ENCODE results near the gene CYP2J2. TPM values are rescaled to one million over a fixed set of nuclear protein-coding genes. Genes with fewer than 3 reads are reported as not detected.
"Not testable (repeated sequence)": the region's sequence is repeated elsewhere in the genome, so short reads cannot be mapped to it uniquely, and the experiment has no call there.

Gene CYP2J2
- total and polyA plus RNA-seq, 8 donors, result 1.9 to 3.5 (median 2.3) TPM

GRCh38 chr1:59917026-59917784 lies 9.4 kb downstream of the CYP2J2 start:
- ATAC-seq, result no peak
- no peak for TF ChIP-seq CTCF (IDR thresholded peaks at IDR 0.05)
- no peak overlapping the region for H3K27ac ChIP-seq

GRCh38 chr1:59915516-59915915 lies 11.1 kb downstream of the CYP2J2 start:
- TF ChIP-seq CTCF (IDR thresholded peaks at IDR 0.05), result no peak
- H3K9me3 ChIP-seq, result no peaks in the 10 kb centered on the region
- ATAC-seq (no peak), DNase-seq (no peak)
- H3K36me3 ChIP-seq, result no peaks in the 10 kb centered on the region
- intact Hi-C loops (cut with DNase I), result no loop called here
- H3K4me3 ChIP-seq, result no peak overlapping the region
- no peak overlapping the region for H3K27ac ChIP-seq
- no peaks in the 10 kb centered on the region for H3K4me1 ChIP-seq
- no peaks in the 10 kb centered on the region for H3K27me3 ChIP-seq

More at GRCh38 chr1:59917026-59917784, 9.4 kb downstream of the CYP2J2 start:
- H3K9me3 ChIP-seq, result no peaks in the 10 kb centered on the region
- H3K27me3 ChIP-seq, result no peaks in the 10 kb centered on the region
- DNase-seq, result no peak
- no peak overlapping the region for H3K4me3 ChIP-seq
- H3K4me1 ChIP-seq, result no peaks in the 10 kb centered on the region
- intact Hi-C loops (cut with DNase I), result no loop called here
- no peaks in the 10 kb centered on the region for H3K36me3 ChIP-seq

- H3K36me3 ChIP-seq; H3K27me3 ChIP-seq; H3K4me3 ChIP-seq; DNase-seq; H3K9me3 ChIP-seq; intact Hi-C loops (cut with DNase I); H3K4me1 ChIP-seq; H3K27ac ChIP-seq; ATAC-seq: not testable (repeated sequence)
Observed at GRCh38 chr1:59914791-59915286, 11.7 kb downstream of the CYP2J2 start.

GRCh38 chr1:59908682-59909081 lies 17.9 kb downstream of the CYP2J2 start:
- no peaks in the 10 kb centered on the region for H3K27me3 ChIP-seq
- intact Hi-C loops (cut with DNase I), result no loop called here

GRCh38 chr1:59908084-59908483 lies 18.5 kb downstream of the CYP2J2 start:
- Histone ChIP-seq H3K9me3 (no peaks in the 10 kb centered on the region), H3K4me3 (no peak overlapping the region), H3K27me3 (no peaks in the 10 kb centered on the region), H3K27ac (no peak overlapping the region), H3K4me1 (no peaks in the 10 kb centered on the region), H3K36me3 (no peaks in the 10 kb centered on the region)
- DNase-seq (no peak), ATAC-seq (no peak)
- intact Hi-C loops (cut with DNase I), result no loop called here
- no peak for TF ChIP-seq CTCF (IDR thresholded peaks at IDR 0.05)

More at GRCh38 chr1:59908682-59909081, 17.9 kb downstream of the CYP2J2 start:
- H3K4me1 ChIP-seq, result no peaks in the 10 kb centered on the region
- no peaks in the 10 kb centered on the region for H3K9me3 ChIP-seq
- no peaks in the 10 kb centered on the region for H3K36me3 ChIP-seq
- DNase-seq (no peak), ATAC-seq (no peak)
- no peak for TF ChIP-seq CTCF (IDR thresholded peaks at IDR 0.05)
- no peak overlapping the region for H3K4me3 ChIP-seq
- no peak overlapping the region for H3K27ac ChIP-seq

Measured in left lung (tissue), 10 donors.